CD4-positive, alpha-beta T cell treated with Interleukin-17A for 4 hours (primary cell): ENCODE measurements around the gene KRTAP22-1.

Source experiments
- DNase-seq: peaks from one replicate; pipeline ENCODE4 v3.0.0-alpha.2; 2020; ENCODE audit warnings: mixed read lengths

KRTAP22-1 gene

DNA sequence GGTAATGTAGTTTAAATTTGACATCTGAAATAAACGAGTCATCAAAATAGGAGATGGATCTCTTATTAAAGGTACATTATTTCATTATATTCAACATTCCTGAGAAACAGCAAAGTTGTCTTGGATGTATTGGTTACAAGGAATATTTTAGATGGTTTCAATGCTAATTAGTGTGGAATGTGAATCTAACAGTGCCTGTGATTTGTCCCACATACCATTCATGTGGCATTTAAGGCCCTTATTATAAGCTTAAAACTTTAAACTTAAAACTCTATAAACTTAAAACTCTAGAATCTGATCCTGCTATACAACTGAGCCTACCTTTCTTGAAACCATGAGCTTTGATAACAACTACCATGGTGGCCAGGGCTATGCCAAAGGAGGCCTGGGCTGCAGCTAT is at the start of gene KRTAP22-1:
Gene KRTAP22-1, plus strand, starts transcription at position 301 of the 400 bp plus-strand sequence.
- DNase-seq = no peak

DNA sequence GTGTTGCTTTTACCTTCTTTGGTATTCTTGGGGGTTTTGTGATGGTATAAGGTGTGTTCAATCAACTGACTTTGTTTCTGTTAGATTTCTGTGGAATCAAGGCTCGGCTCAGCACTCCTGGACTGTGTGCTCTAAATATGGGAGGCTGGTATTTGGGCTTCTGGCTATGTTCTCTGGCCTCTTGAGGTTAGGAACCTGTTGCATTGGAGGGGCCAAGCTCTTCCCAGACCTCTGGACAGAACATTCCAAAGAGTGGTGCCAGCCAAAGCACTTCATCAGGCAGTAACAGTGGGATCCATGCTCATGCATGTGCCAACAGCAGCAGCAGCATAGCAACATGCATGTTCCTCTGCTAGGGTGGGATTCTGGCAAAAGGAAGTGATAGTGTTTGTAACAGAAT is 48.1 kb upstream of the KRTAP22-1 start:
- no peak for DNase-seq

GRCh38 chr21:30555095-30555494 is 45.8 kb upstream of the KRTAP22-1 start:
- no peak for DNase-seq

DNA sequence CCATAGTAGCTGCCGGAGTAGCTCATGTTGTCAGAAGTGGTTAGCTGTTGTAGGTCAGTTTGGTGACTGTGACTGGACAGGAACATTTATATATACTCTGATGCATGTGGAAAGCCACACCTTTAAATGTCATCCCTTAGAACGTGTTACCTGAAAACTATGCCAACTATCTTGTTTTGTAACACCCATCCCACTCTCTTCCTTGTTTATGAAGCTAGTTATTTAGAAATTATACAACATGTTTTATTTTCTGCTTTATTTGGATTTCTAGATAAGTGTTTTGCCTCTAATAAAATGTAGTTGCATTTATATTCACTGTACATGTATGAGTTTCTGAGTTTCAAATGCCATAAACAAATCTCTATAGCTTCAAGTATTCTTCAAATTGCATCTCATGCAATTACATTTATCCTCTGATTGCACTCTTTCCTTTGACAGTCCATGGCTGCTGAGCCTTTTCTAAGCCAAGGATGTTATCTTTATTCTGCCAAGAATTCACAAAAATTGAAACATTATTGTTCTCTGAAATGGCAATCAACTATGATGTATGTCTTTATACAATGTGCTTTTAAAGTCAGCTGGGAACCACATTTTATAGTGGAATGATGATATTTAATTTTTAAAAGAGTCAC is 39.5 kb upstream of the KRTAP22-1 start, which contains the start of gene KRTAP19-7:
Gene KRTAP19-7, minus strand, starts transcription at position 51 of the 632 bp plus-strand sequence. Its CDS starts 25 bp downstream, at position 26.
- no peak for DNase-seq

DNA sequence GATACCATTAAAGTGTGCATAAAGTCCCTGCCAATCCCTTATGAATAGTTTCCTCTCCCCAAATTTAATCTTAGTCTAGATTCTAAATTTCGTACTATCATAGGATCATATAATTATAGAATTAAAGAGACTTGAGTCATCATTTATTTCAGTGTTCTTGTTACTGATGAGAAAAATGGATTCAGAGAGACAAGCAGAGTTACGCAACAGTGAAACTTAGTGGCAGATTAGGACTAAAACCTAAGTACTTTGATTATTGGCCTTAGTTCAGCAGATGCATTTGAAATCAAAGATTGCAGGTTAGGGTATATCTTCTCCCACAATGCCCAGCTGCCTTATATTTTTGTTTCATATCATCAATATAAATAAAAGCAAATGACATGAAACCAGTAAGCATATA is 38.9 kb upstream of the KRTAP22-1 start:
- no peak for DNase-seq

- no peak for DNase-seq
Measured at GRCh38 chr21:30563072-30563471, 37.8 kb upstream of the KRTAP22-1 start.

DNA sequence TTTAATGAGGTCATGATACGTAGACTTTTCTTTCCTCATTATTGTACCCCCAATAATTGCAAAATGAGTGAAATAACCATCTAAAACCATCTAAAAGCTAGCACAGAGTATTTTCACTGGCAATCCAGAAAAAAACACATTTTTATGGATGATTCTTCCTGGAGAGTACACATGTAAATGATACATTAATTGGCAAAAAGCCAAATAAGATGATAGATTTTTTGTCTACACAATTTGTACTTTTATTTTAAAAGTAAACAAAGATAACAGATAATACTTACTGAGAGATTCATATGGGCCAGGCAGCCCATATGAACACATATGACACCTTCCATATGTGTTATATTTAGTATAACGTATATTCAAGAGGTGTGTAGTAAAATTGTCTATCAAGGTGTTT is 37.3 kb upstream of the KRTAP22-1 start:
- no peak for DNase-seq

- DNase-seq = no peak
Measured at GRCh38 chr21:30567617-30568016, 33.3 kb upstream of the KRTAP22-1 start.

DNA sequence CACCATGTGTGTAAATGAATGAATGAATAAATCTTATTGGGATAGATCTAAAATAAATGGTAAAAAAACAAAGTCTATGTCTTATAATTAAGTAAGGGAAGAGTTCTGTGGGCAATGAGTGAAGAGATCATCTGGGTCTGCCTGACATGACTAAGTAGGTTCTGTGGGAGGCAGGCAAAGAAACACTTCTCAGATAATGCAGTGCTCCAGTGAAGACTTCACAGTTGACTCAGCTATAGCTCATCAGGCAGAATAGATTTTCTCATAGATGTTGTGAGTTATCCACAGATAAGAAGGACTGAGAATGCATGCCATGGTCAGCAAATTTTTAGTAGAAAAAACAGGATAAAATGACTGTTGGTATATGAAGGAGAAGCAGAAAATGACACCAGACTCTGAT is 23.1 kb upstream of the KRTAP22-1 start:
- DNase-seq = no peak

DNA sequence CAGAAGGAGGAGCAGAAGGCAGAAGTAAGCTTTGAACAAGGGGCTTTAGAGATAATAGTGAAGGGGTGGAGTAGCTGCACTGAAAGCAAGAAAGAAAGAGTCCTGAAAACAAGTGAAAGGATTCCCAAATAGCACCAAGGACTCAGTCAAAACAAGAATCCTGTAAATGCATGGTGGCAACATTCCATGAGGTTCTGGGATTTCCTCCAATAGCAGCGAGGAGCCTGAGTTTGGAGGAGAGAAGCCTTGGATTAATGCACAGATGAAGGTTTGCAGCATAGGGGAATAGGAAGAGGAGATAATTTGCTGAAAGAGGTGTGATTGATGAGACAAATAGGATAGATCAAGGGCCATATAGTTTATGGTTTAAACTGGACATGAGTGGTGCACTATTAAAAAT is 21.5 kb upstream of the KRTAP22-1 start:
- no peak for DNase-seq

DNA sequence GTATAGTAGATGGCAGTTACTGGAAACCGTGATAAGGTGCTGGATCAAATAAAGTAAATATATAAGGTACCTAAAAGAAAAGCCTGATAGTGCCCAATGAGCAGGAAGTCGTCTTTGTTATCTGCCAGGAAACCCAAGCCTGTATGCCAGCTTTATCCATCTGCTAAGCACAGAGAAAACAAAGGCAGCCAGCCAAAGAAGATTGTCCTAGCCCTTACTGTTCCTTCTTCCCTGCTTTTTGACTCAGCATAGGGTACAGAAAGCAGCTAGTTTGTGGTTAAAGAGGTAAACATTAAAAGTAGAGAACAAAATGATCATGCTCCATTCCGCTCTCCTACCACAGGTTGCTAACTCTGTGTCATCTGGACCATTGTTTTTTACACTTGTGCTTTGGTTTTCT is 20.8 kb upstream of the KRTAP22-1 start:
- DNase-seq = no peak

GRCh38 chr21:30582870-30583269 is 18.0 kb upstream of the KRTAP22-1 start:
- DNase-seq = no peak

- no peak for DNase-seq
Measured at GRCh38 chr21:30590297-30590696, 10.6 kb upstream of the KRTAP22-1 start, which contains the start of gene KRTAP22-2. KRTAP22-2 (minus strand) TSS chr21:30590397.

DNA sequence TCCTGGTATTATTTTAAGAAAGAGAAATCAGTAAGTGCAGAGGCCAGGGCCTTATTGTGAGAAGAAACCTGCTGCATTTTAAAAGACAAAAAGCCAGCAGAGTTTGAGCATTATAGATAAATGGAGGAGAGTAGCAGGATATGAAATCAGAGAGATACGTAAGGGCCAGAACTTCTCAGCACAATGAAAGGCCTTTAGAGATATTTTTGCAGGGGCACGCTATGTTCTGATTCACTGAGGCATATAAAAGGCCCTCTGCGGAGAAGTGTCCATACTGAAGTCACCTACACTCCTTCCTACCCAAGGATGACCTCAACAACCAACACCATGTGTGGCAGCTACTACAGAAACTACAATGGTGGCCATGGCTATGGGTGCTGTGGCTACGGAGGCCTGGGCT is 8.7 kb upstream of the KRTAP22-1 start, which contains the start of gene KRTAP6-3:
Gene KRTAP6-3, plus strand, starts transcription at position 301 of the 400 bp plus-strand sequence. Its CDS starts 6 bp downstream, at position 307.
- no peak for DNase-seq

GRCh38 chr21:30598802-30599201 is 2.1 kb upstream of the KRTAP22-1 start, which contains the start of gene KRTAP6-2:
KRTAP6-2 (minus strand) TSS chr21:30598902; CDS start chr21:30598874, 28 bp downstream.
- DNase-seq = no peak

GRCh38 chr21:30605968-30606367 is 5.1 kb downstream of the KRTAP22-1 start:
- no peak for DNase-seq

GRCh38 chr21:30612132-30612531 is 11.2 kb downstream of the KRTAP22-1 start:
- DNase-seq = no peak

- DNase-seq = no peak
Measured at GRCh38 chr21:30613836-30614235, 12.9 kb downstream of the KRTAP22-1 start, which contains the start of gene KRTAP6-1. KRTAP6-1 (minus strand) TSS chr21:30613930; CDS start chr21:30613904, 26 bp downstream.

GRCh38 chr21:30615199-30615598 is 14.3 kb downstream of the KRTAP22-1 start:
- DNase-seq = no peak

DNA sequence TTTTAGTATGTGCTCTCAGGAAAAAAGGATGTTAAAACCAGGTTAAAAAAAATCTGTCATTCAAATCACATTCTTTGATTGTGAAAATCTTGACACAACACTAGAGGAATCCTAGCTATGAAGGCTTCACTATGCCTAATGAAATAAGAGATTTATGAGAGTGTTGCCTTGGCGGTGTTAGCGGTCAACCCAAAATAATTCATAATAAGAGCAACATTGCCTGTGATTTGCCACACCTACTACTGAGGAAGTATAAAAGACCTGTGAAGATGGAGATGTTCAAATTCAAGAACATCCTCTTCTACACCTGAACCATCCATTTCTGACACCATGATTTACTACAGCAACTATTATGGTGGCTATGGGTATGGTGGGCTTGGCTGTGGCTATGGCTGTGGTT is 15.2 kb downstream of the KRTAP22-1 start, which contains the start of gene KRTAP20-1:
Gene KRTAP20-1, plus strand, starts transcription at position 301 of the 400 bp plus-strand sequence. Its CDS starts 30 bp downstream, at position 331.
- no peak for DNase-seq

GRCh38 chr21:30620080-30620479 is 19.2 kb downstream of the KRTAP22-1 start:
- DNase-seq = no peak

GRCh38 chr21:30620522-30620921 is 19.6 kb downstream of the KRTAP22-1 start, which contains the start of gene KRTAP20-4:
KRTAP20-4 (plus strand) TSS chr21:30620627.
- no peak for DNase-seq

DNA sequence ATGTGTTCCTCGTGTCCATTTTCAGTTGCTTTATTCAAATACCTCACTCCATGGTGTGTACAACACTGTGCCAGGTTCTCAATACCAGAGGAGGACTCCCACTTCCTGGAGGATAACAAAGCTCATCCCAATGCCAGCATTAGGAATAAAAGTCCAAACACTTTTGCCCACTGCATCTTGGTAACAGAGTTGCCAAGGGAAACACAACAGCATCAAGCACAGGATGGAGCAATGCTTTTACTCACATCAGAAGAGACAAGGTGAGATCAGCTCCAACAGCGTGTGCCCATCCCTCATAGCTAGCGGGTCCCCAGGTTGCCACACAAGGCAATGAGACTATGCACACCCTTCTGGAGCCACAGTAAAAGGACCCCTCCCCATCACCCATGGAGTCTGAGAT is 22.5 kb downstream of the KRTAP22-1 start:
- no peak for DNase-seq

GRCh38 chr21:30625449-30626165 is 24.7 kb downstream of the KRTAP22-1 start:
- no peak for DNase-seq
